Ishikawa (cell line): ENCODE data around the gene RABL3.

Experiments used
- CEBPB ChIP-seq: IDR thresholded peaks from 2 replicates; pipeline ENCODE4 v1.6.1; 2012
- CREB1 ChIP-seq: IDR thresholded peaks from 2 replicates; pipeline ENCODE4 v1.6.1; 2012; ENCODE audit warnings: low read depth
- EGR1 ChIP-seq: IDR thresholded peaks from 2 replicates; pipeline ENCODE4 v1.6.1; 2012
- EP300 ChIP-seq: IDR thresholded peaks from 2 replicates; pipeline ENCODE4 v1.6.1; 2012; ENCODE audit warnings: borderline replicate concordance
- FOXM1 ChIP-seq: IDR thresholded peaks from 2 replicates; pipeline ENCODE4 v1.6.1; 2012; ENCODE audit warnings: low read depth, borderline replicate concordance
- MAX ChIP-seq: IDR thresholded peaks from 2 replicates; pipeline ENCODE4 v1.6.1; 2012
- NFIC ChIP-seq: IDR thresholded peaks from 2 replicates; pipeline ENCODE4 v1.6.1; 2012
- RAD21 ChIP-seq: IDR thresholded peaks from 2 replicates; pipeline ENCODE4 v1.6.1; 2012; ENCODE audit warnings: low read depth
- TAF1 ChIP-seq: IDR thresholded peaks from 2 replicates; pipeline ENCODE4 v1.6.1; 2012; ENCODE audit warnings: low read depth, mild to moderate bottlenecking
- TCF12 ChIP-seq: IDR thresholded peaks from 2 replicates; pipeline ENCODE4 v1.6.1; 2012; ENCODE audit warnings: low read depth
- TEAD4 ChIP-seq: IDR thresholded peaks from 2 replicates; pipeline ENCODE4 v1.6.1; 2012
- USF1 ChIP-seq: IDR thresholded peaks from 2 replicates; pipeline ENCODE4 v1.6.1; 2012
- YY1 ChIP-seq: IDR thresholded peaks from 2 replicates; pipeline ENCODE4 v1.6.1; 2012; ENCODE audit warnings: low read depth
- ZBTB7A ChIP-seq: IDR thresholded peaks from 2 replicates; pipeline ENCODE4 v1.6.1; 2012; ENCODE audit warnings: low read depth
- TF ChIP-seq, protein P1 (sequence below): IDR thresholded peaks from 2 replicates; pipeline ENCODE4 v1.6.1; 2012; ENCODE audit warnings: low read depth, mild to moderate bottlenecking

Gene RABL3

DNA sequence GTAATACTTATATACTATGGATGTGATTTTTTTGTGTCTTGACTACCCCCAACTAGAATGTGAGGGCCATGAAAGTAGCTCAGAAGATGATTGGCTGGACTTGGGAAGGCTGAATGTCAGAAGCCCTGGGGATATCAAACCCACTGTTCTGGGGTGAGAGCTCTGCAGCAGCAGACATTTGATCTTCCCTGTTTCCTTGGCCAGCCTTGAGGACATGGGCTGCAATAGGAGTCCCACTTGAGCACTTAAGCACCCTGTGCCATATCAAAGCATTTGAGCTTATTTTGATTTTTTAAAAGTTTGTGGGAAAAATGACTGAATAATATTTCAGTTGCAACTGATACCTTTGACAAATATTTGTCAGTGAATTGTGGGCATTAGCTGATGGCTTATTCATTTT, 21.9 kb upstream of the RABL3 start:
- no peak for TF ChIP-seq FOXM1
- TF ChIP-seq TEAD4 = no peak
- TF ChIP-seq RAD21 = no peak
- no peak for TF ChIP-seq ZBTB7A
- TF ChIP-seq, protein P1, sequence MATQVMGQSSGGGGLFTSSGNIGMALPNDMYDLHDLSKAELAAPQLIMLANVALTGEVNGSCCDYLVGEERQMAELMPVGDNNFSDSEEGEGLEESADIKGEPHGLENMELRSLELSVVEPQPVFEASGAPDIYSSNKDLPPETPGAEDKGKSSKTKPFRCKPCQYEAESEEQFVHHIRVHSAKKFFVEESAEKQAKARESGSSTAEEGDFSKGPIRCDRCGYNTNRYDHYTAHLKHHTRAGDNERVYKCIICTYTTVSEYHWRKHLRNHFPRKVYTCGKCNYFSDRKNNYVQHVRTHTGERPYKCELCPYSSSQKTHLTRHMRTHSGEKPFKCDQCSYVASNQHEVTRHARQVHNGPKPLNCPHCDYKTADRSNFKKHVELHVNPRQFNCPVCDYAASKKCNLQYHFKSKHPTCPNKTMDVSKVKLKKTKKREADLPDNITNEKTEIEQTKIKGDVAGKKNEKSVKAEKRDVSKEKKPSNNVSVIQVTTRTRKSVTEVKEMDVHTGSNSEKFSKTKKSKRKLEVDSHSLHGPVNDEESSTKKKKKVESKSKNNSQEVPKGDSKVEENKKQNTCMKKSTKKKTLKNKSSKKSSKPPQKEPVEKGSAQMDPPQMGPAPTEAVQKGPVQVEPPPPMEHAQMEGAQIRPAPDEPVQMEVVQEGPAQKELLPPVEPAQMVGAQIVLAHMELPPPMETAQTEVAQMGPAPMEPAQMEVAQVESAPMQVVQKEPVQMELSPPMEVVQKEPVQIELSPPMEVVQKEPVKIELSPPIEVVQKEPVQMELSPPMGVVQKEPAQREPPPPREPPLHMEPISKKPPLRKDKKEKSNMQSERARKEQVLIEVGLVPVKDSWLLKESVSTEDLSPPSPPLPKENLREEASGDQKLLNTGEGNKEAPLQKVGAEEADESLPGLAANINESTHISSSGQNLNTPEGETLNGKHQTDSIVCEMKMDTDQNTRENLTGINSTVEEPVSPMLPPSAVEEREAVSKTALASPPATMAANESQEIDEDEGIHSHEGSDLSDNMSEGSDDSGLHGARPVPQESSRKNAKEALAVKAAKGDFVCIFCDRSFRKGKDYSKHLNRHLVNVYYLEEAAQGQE = no peak
- TF ChIP-seq TAF1 = no peak
- TF ChIP-seq YY1 = no peak
- no peak for TF ChIP-seq CREB1
- no peak for TF ChIP-seq EP300
- TF ChIP-seq MAX = no peak

GRCh38 chr3:120763601-120764000, 21.3 kb upstream of the RABL3 start:
- TF ChIP-seq MAX (no peak), CEBPB (no peak), FOXM1 (no peak), NFIC (no peak), USF1 (no peak)

DNA sequence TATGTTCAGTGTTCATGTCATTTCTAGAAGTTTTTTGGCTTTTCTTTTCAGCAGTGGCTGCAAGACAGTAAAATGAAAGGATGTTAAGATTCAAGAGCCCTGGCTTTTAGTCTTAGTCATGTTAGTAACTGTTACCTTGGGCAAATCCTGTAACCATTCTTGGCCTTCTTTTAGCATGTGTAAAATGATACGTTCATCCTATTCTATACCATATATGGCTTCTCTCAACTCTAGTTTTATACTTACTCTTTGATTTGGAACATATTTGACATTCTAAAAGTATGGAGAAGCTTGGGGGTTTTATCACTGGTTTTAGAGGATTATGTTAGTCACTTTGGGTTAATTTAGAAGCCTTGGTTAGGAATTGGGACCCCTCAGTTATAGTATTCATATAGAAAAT, 20.3 kb upstream of the RABL3 start:
- TF ChIP-seq CEBPB (no peak), YY1 (no peak), USF1 (no peak), TEAD4 (no peak), ZBTB7A (no peak), CREB1 (no peak), FOXM1 (no peak), RAD21 (no peak), TCF12 (no peak), EGR1 (no peak)
- TF ChIP-seq, protein P1 = no peak

- no peak for TF ChIP-seq EGR1
Observed at GRCh38 chr3:120756061-120756460, 13.7 kb upstream of the RABL3 start.

GRCh38 chr3:120753810-120754209, 11.5 kb upstream of the RABL3 start:
- TF ChIP-seq EGR1 (no peak), MAX (no peak), EP300 (no peak), CEBPB (no peak), NFIC (no peak), TAF1 (no peak), RAD21 (no peak), ZBTB7A (no peak), CREB1 (no peak), TCF12 (no peak)
- TF ChIP-seq, protein P1 = no peak
